Mammary epithelial cell (primary cell): ENCODE data around the gene GGT1.

Experiments
- CTCF ChIP-seq, 2 donors: IDR thresholded peaks in 1 of 2; conservative IDR thresholded peaks in 1 of 2; 2 replicates each; pipeline ENCODE4 v1.5.1; 2011 to 2012; ENCODE audit warnings: inconsistent platforms in 2 of 2, low read length in 2 of 2, mild to moderate bottlenecking in 2 of 2, control low read depth in 1 of 2, low read depth in 1 of 2; ENCODE audit not compliant: insufficient read depth in 1 of 2; ENCODE audit errors: extremely low read depth in 1 of 2
- EZH2 ChIP-seq: IDR thresholded peaks from 2 replicates; pipeline ENCODE4 v1.6.1; 2012; ENCODE audit warnings: low read length, inconsistent platforms, borderline replicate concordance

DNA sequence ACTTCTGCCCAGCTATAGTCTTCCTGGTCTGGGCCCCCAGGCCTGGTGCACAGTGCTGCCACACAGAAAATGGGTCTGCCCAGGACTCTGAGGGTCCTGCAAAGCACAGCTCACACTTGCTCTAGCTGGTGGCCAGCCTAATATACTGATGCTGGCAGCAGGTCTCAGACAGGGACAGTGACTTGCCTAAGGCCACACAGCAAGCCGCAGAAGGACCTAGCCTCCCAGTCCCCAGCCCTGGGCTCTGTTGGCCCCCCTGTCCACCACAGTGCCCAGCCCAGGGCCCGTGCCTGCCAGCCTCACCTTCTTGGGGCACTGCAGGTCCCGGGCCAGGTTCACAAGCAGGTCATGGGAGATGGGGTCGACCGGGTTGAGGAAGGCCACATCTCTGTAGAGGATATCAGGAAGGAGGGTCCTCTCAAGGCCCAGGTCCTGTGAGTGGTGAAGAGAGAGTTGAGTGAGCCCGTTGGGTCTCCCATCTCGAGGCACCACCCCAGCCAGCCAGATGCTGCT, 13.4 kb upstream of the GGT1 start:
- no peak for TF ChIP-seq EZH2
- no peak for TF ChIP-seq CTCF (conservative IDR thresholded peaks at IDR 0.05 in 1 of 2, IDR thresholded peaks at IDR 0.05 in 1 of 2; ENCODE audit: extremely low read depth in 1 of 2, insufficient read depth in 1 of 2, low read depth in 1 of 2, low read length in 2 of 2)
